Glomerular endothelial cell (primary cell): ENCODE results near the gene CFAP157. TPM values are rescaled to one million over a fixed set of nuclear protein-coding genes. Genes with fewer than 3 reads are reported as not detected.

Experiments used
- DNase-seq: peaks from one replicate; pipeline ENCODE4 v3.0.0-alpha.2; 2011; ENCODE audit warnings: low read depth, low spot score; ENCODE audit errors: extremely low read depth
- total RNA-seq: library from RNA; depleted of rRNA; stranded (reverse); fragments of >200 nt; gene quantifications from 2 replicates; pipeline ENCODE4 v1.2.3, GENCODE V29; 2015

CFAP157 gene
- total RNA-seq, 1 donor from 2014 or later = not detected

DNA sequence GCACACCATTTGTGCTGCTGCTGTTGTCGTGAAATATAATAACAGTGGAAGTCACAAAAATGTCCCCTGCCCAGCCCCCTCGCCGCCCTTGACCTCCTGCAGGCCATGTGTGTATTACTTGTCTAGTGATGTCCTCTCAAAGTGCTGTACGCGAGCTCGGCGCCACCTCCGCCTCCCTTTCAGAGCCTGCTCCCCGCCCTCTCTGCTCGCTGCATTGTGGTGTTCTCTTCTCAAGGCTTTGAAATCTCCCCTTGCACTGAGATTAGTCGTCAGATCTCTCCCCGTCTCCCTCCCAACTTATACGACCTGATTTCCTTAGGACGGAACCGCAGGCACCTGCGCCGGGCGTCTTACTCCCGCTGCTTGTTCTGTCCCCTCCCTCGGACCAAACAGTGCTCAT, 14.7 kb upstream of the CFAP157 start:
- DNase-seq = no peak

DNA sequence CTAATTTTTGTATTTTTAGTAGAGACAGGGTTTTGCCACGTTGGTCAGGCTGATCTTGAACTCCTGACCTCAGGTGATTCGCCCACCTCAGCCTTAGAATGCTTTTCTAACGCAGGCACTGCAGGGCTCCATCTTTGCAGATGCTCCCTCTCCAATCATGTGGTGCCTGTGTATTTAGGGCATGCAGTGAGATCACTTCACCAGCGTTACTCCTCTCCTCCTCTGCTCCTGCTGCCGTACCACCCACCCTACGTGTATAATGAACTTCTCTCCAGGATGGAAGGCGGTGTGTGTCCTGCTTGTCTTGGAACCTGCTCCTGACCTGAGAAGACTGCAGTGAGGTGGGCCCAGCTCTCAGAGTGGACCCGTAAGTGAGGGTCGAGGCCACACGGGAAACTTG, 13.6 kb upstream of the CFAP157 start:
- no peak for DNase-seq

DNA sequence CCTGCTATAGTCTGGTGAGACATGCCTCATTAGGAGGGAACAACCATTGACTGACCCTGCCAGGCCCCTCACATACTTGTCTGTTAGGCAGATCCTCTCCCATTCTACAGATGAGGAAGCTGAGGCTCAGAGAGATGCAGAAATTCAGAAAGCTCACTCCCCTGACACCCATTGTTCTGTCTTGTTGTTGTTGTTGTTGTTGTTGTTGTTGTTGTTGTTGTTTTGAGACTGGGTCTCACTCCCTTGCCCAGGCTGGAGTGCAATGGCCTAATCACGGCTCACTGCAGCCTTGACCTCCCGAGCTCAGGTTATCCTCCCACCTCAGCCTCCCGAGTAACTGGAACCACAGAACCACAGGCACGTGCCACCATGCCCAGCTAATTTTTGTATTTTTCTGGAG, 13.1 kb upstream of the CFAP157 start:
- DNase-seq = no peak

DNA sequence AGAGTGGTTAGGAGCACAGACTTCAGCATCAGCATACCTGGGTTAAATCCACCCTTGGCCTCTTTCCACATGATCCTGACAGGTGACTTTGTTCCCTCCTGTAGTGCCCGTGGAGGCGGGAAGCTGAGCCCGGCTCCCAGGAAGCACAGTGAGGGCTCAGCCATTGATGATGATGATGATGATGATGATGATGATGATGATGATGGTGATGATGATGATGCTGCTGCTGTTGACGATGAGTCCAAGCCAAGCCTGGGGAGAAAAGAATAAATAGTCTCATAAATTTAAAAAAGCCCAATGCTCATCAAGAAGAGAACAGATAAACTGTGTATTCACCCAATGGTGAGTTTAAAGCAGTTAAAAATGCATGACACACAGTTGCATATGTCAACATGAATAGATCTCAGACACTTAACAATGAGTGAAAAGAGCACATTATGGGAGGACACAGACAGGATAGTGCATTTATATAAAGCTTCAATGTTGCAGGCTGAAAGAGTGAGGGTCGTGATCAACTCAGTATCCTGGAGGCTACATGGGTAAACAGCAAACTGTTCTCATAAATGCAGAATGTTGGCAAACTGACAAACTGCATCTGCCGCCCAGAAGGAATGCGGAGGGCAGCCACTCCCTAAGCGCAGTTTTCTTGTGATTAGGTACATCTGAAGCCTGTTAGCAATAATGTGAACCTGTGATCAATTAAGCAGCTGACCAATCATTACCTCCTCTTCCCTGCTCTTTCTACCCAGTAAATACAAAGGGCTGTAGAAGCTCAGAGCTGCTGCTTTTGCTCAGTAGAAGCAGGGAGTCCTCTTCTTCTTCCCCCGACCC, 11.7 kb upstream of the CFAP157 start:
- DNase-seq = no peak

DNA sequence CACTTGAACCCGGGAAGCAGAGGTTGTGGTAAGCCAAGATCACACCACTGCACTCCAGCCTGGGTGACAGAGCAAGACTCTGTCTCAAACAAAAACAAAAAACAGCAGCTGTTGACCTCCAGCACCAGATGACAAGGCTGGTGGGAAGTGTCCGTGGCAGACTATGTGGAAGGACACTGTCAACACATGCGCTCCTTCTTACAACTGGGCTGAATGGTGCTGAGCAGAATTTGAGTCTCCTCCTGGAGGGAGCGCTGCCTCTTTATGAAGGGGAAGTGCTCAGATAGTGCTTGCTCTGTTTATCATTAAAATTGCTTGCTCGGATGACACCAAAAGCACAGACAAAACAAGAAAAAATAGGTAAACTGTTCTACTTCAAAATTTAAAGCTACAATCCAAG, 9.2 kb upstream of the CFAP157 start:
- no peak for DNase-seq

DNA sequence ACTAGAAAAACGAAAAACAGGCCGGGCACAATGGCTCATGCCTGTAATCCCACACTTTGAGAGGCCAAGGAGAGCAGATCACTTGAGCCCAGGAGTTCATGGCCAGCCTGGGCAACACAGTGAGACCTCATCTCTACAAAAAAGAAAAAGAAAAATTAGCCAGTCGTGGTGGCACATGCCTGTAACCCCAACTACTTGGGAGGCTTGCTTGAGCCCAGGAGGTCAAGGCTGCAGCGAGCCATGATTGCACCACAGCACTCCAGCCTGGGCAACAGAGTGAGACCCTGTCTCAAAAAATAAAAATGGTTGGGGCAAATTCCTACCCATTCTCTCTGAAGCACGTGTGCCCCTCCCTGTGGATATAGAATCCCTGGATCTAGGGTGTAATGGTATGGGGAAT, 8.4 kb upstream of the CFAP157 start:
- no peak for DNase-seq

DNA sequence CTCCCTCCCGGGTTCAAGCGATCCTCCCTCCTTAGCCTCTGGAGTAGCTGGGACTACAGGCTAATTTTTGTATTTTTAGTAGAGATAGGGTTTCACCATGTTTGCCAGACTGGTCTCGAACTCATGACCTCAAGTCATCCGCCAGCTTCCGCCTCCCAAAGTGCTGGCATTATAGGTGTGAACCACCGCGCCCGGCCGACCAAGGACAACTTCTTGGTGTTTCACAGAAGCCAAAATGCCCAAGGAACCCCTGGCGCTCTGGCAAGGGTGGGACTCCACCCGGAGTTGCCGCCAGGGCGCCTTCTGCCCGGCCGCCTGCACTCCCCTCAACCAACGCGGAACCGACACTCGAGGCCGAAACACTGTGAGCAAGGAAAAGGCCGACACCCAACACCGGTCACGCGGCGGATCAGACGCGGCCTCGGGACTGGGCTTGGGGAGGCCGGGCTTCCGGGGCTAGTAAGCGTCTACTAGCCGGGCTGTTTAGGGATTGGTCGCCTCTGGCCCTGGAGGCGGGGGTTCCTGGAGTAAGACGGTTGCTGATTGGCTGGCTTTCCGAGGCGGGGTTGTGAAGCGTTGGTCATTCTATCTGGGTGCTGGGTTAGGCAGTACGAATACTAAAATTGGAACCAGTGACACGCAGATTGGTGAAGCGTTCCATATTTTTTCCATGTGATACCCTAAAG, 7.7 kb upstream of the CFAP157 start:
- peak; percentile 70 for DNase-seq

DNA sequence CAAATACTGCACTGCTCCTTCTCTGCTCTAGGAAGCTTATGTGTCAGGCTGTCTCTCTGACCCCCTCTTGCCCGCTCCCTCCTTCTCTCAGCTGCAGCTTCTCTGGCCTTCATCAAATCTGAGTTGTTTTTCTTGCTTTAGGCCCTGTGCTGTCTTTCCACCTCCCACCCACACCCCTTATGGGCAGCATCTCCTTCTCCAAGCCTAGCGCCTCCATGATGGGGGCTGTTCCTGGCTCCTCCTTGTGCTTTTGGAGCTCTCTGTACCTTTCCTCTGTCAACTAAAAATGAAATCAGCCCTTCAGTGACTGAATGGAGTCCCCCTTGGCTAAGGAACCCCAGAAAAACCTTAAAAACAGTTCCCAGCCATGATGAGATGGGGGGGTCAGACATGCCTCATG, 6.6 kb upstream of the CFAP157 start:
- no peak for DNase-seq

DNA sequence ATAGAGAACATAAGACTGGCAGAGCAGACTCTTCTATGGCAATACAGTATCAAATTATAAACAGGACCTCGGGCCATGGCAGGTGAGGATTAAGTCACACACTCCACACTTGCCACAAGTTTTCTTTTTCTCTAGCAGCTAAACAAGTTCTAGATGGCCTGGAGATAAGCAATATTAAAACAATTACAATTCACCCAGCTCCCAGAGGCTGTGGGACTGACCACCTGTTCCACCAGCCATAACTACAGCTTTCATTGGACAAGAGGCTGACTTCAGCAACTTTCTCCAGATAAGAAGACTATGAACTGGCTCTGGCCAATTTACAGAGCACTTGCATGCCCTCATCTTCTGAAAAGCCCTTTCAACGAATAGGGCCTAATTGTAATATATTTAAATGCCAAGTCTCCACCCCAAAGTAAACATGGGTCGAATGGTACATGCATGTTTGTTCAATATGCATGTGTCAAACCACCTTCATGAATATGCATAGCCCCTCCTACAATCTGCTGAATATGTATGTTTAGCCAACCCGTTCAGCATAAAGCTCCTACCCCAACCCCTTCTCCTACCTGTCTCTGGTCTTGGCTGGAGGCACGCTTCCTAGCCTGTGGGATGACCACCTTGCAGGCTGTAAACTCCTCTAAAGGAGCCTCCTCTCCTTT, 6.1 kb upstream of the CFAP157 start:
- no peak for DNase-seq

DNA sequence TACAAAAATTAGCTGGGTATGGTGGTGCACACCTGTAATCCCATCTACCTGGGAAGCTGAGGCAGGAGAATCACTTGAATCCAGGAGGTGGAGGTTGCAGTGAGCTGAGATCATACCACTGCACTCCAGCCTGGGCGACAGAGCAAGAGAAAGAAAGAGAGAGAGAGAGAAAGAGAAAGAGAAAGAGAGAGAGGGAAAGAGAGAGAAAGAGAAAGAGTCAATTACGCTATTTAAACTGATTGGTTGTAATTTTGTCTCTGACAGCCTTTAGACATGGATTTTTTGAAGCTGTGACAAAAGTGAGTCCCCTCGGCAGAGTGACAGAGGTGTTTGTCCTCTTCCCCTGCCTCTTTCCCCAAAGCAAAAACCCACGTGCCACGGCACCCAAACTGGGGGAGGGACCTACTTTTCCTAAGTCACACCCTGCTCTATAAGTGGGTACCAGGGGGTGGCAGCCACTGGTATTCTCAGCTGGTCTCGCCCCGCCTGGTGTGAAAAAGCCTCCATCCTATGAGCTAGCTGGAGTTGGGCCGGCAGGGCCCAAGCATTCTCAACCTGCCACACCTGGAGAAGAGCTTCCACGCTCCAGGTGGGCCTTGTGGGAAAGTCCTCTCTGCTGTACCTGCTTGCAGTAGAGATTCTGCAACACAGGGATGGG, 3.4 kb upstream of the CFAP157 start:
- DNase-seq = no peak

DNA sequence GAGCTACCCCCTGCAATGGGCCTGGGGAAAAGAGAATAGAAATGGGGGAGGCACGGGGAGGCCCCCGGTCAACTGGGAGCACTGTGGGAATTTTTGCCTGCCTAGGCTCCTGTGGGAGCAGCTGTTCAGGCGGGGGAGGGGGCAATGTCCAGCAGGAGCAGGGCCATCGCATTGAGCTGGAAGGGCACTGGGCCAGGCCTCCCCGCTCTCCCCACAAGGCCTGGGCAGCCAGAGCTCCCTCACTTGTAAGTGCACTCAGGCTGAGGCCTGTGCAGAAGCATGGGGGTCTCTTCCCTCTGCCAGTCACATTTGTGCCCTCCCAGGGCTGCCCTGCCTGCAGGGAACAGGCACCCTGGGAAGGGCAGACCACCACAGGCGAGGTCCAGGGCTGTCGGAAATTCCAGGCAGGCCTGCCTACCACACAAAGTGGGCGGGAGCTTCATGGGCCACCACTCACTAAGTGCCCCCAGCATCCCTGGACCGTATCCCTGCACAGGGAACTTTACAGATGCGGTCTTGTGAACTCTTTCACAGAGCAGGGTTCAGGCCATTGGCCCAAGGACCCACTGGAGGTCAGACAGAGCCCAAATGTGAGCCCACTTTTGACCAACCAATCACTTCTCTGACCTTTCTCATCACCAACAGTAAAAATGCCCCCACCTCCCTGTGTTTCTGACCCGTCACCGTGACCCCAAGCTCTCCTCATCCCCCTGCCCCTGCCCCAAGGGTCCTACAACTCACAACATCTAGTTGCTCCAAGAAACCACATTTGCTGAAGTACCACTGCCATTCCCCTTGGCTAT, 1.0 kb upstream of the CFAP157 start:
- DNase-seq = no peak

DNA sequence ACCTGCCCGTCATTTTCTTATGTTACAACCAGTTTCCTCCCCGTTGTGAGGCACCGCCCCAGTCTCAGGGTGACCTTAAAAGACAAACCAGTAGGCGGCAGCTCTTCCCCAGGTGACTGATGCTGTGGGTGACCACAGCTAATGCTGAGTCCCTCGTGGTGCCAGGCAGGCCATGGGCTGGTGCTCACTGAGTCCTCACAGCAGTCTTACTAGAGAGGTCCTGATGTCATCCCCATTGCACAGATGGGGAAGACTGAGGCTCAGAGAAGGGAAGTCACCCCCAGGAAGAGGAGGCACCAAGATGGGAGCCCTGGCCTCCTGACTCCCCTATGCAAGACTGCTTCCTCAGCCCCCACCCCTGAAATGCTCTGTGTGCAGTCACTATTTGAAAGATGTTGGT, 978 bp downstream of the CFAP157 start:
- no peak for DNase-seq

DNA sequence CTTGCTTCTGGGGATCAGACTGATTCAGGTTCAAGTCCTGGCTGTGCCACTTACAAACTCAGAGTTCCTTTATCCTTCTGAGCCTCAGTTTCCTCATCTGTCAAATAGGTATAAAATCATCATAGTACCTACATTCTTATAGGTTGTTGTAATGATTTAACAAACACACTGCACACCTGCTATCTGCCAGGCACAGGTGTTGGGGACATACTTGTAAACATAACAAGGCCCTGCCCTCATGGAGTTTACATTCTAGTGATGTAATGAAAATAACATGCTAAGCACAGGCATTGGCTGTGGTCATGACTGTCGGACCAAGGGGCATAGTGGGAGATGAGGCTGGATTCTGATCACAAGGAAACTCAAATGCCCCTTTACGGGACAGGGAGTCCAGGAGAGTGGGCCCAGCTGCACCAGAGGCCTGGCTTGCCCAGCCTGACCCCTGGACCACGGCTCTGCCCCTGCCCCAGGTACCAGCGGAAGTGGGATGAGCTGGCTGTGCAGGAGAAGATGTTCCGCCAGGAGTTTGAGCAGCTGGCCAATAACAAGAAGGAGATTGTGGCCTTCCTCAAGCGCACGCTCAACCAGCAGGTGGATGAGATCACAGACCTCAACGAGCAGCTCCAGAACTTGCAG, 2.3 kb downstream of the CFAP157 start:
- no peak for DNase-seq

DNA sequence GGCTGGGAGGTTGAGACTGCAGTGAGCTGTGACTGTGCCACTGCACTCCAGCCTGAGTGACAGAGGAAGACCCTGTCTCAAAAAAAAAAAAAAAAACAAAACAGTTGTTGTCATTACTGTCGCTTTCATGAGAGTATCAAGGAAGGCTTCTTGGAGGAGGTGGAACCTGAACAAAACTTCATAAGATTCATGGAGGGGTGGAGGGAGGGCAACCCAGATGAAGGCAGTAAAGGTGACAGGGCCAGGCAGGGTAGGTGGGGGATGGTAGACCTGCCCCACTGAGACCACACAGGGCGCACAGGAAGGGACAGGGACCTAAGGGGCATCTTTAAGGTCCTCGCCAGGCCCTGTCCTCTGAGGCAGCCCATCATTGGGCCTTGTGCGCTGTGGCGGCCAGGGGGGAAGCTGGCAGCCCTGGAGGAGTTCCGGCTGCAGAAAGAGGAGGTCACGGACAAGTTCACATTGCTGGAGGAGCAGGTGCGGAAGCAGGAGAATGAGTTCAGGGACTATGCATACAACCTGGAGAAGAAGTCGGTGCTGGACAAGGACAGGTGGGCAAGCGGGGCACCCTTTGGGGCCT, 3.5 kb downstream of the CFAP157 start:
- no peak for DNase-seq

DNA sequence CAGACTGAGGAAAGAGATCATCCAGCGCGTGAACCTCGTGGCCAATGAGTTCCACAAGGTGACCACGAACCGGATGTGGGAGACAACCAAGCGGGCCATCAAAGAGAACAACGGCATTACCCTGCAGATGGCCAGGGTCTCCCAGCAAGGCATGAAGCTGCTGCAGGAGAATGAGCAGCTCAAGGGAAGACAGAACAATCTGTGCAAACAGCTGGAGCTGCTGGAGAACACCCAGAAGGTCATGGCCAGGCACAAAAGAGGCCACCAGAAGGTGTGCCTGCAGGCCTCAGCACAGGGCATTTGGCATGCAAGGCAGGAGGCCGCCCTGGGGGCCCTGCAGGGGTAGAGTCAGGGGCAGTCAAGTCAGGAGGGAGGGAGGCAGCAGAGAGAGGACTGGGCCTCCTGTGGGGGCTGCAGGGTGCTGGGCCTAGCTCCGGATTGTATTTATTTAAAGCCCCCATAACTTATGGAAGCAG, 4.5 kb downstream of the CFAP157 start:
- DNase-seq = no peak

DNA sequence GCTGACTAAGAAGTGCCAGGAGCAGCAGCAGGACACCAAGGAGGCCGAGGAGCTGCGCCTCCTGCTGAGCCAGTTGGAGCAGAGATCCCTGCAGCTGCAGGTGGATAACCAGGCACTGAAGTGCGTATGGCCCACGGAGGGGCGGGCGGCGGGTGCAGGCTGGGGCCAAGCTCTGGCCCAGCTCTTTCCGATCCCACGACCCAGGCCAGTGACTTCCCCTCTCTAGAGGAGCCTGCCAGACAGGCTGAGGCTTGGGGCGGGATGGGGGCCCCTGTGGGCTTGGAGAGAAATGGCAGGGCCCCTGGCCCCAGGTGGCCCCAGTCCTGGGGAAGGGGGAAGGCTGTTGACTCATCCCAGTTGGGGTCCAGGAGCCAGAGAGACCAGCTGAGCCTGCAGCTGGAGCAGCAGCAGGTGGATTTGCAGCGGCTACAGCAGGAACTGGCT, 5.1 kb downstream of the CFAP157 start:
- DNase-seq = no peak

DNA sequence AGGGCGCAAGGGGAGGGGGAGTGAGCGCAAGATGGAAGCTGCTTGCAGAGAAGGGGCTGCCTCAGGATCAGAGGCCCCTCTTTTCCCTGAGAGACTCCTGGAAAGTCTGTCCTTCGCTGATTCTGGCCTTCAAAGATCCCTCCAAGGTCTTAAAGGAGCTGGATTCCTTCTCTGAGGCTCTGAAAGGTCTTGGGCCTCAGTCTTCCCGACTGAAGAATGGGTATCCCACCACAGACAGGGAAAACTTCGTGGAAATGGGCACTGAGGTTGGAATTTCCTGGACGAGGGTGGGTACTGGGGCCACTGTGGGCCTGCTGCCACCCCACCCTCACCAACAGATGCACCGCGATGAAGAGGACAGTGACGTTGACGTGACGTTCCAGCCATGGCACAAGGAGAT, 5.6 kb downstream of the CFAP157 start:
- DNase-seq = no peak

DNA sequence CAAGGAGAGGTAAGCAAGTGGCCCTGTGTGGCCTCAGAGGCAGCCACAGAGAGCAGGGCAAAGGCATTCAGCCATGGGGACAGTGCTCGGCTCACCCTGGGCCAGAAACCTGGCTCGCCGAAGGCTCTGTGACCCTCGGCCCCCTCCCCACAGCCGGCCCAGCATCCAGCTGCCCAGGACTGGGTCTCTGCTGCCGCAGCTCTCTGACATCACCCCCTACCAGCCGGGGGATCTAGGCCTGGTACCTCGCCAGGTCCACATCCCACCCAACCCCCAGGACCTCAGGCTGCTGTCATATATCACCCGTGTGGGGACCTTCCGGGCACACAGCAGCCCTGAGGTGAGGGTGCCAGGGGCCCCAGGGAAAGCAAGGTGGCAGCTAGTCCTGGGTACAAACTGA, 6.1 kb downstream of the CFAP157 start:
- DNase-seq = no peak

DNA sequence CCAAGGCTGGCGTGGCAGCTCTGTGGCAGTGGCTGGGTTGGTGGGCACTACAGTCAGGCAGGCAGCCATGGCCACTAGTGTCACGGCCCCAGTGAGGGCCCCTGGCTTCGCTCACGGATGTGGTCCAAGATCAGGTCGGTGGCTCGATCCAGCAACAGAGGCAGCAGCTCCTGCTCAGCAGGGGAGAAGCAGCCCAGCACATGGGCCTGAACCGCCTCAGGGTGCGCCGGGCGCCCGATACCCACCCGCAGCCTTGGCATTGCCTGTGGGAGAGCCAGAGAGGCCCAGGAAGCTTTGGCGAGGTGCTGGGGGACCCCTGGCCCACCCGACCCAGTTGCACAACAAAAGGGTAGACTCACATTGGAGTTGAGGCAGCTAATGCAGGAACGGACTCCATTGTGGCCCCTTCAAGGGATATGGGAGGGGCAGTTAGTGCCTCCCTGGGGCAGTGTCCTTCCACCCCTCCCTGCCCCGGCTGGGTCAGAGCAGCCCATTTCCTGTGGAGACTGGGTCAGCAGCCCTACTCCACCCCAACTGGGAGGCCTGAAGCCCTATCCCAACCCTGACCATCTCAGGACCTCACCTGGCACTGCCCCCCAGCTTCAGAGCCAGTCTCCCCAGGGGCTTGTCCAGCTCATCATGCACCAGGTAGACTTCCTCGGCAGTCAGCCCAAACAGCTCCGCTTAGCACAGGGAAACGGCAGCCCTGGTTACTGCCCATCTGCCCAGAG, 7.4 kb downstream of the CFAP157 start:
- no peak for DNase-seq
